Body of pancreas (tissue), 4 donors: ENCODE results near the gene RAB10.

ENCODE experiments used
- POLR2A ChIP-seq, 3 donors: fragments of 450-650 bp; IDR thresholded peaks; one replicate each; pipeline ENCODE4 v1.6.1; 2016; ENCODE audit warnings: antibody characterized with exemption in 3 of 3, mild to moderate bottlenecking in 2 of 3
- TF ChIP-seq, protein P1 (sequence below), 7 experiments: fragments of 450-650 bp in 4 of 7; fragments of 200-600 bp in 3 of 7; sonication (generic) in 3 of 7; IDR thresholded peaks; one replicate each; pipeline ENCODE4 v1.5.1; 2016 to 2019; ENCODE audit warnings: antibody characterized with exemption in 7 of 7

DNA sequence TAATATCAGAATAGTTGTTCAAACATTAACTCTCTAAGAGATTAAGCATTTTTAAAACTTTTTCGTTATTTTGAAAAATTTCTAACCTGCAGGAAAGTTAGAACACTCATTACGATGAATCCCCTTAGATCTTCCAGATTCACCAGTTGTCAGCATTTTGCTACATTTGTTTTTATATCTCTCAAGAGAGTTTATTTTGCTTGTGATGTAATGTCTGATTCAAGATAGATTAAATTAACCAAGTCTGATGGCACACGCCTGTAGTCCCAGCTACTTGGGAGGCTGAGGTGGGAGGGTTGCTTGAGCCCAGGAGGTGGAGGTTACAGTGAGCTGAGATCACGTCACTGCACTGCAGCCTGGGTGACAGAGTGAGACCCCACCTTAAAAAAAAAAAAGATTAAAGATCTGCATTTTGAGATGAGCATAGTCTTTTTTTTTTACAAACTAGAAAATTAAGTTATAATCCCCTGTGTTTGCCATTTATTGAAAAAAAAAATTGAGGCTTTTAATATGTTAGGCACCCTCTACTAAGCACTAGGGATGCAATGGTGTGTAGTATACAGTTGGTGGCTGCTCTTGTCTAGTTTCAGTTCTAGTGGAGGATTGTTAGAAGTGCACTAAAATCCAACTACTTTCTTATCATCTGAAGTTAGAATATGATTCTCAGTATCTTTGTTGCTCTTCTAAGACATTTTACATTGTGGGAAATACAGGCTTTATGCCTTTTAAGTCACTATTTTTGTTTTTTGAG is 20.9 kb downstream of the RAB10 start:
- TF ChIP-seq, protein P1, sequence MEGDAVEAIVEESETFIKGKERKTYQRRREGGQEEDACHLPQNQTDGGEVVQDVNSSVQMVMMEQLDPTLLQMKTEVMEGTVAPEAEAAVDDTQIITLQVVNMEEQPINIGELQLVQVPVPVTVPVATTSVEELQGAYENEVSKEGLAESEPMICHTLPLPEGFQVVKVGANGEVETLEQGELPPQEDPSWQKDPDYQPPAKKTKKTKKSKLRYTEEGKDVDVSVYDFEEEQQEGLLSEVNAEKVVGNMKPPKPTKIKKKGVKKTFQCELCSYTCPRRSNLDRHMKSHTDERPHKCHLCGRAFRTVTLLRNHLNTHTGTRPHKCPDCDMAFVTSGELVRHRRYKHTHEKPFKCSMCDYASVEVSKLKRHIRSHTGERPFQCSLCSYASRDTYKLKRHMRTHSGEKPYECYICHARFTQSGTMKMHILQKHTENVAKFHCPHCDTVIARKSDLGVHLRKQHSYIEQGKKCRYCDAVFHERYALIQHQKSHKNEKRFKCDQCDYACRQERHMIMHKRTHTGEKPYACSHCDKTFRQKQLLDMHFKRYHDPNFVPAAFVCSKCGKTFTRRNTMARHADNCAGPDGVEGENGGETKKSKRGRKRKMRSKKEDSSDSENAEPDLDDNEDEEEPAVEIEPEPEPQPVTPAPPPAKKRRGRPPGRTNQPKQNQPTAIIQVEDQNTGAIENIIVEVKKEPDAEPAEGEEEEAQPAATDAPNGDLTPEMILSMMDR (IDR thresholded peaks at IDR 0.05): no peak
- TF ChIP-seq POLR2A (IDR thresholded peaks at IDR 0.05): no peak
